Endothelial cell of umbilical vein (primary cell): ENCODE data around the gene EML4. TPM values are rescaled to one million over a fixed set of nuclear protein-coding genes. Genes with fewer than 3 reads are reported as not detected.

Source experiments
- BruUV-seq: library from RNA; stranded (reverse); fragments of 400-500 nt; replicated peaks from 2 replicates; lab custom pipeline; 2021; lab: Mats Ljungman, UMichigan
- CTCF ChIA-PET: fragments of 300-600, 350-600 bp; sonication (Branson Sonifier 250); formaldehyde crosslinking; loops from one replicate; lab custom pipeline; 2021; ENCODE audit warnings: antibody characterized with exemption, inconsistent platforms; lab: Charles Lee
- POLR2A ChIA-PET: fragments of 300-600, 350-600 bp; sonication (Branson Sonifier 250); formaldehyde crosslinking; loops from one replicate; lab custom pipeline; 2021; ENCODE audit warnings: antibody characterized with exemption, inconsistent platforms; lab: Charles Lee
- DNase-seq: peaks from one replicate; pipeline ENCODE4 v3.0.0-alpha.2; 2011; ENCODE audit warnings: low read depth, low spot score
- FAIRE-seq: peaks from 2 replicates; lab custom pipeline; 2011; peaks lifted over from hg19 to GRCh38; lab: Jason Lieb, UNC
- H2AFZ ChIP-seq: 2 replicates; pipeline ENCODE4 v1.6.0; 2012; ENCODE audit warnings: low read depth, low read length, control low read depth, inconsistent platforms
- H3K27ac ChIP-seq: 2 replicates; pipeline ENCODE4 v1.5.1; 2011; ENCODE audit warnings: low read depth, mild to moderate bottlenecking, control low read depth, low read length, moderate library complexity; ENCODE audit not compliant: insufficient read depth
- H3K27me3 ChIP-seq, 2 experiments: 2 replicates each; pipeline versions ENCODE4 v1.6.0 to v1.6.1; 2011; ENCODE audit warnings: low read length in 2 of 2, mixed read lengths in 1 of 2; ENCODE audit not compliant: control insufficient read depth in 2 of 2, insufficient read depth in 2 of 2
- H3K36me3 ChIP-seq, 2 experiments: 2 replicates in 1 of 2; 3 replicates in 1 of 2; pipeline ENCODE4 v1.5.1; 2011; ENCODE audit warnings: low read length in 2 of 2, mild to moderate bottlenecking in 1 of 2, moderate library complexity in 1 of 2; ENCODE audit not compliant: control insufficient read depth in 2 of 2, insufficient read depth in 2 of 2; ENCODE audit errors: extremely low read depth in 1 of 2
- H3K4me1 ChIP-seq: 3 replicates; pipeline ENCODE4 v1.5.1; 2011; ENCODE audit warnings: mild to moderate bottlenecking, low read length; ENCODE audit not compliant: control insufficient read depth, insufficient read depth; ENCODE audit errors: extremely low read depth
- H3K4me2 ChIP-seq: 2 replicates; pipeline ENCODE4 v1.6.1; 2011; ENCODE audit warnings: low read length, control low read depth, mixed read lengths; ENCODE audit not compliant: insufficient read depth
- H3K4me3 ChIP-seq, 3 experiments: fragments of 200-600 bp in 1 of 3; sonication (generic), shearing (Covaris generic) in 1 of 3; replicated peaks in 1 of 3; 2 replicates each; pipeline ENCODE4 v1.5.1; 2011 to 2016; ENCODE audit warnings: control low read depth in 3 of 3, low read length in 3 of 3, mild to moderate bottlenecking in 2 of 3, inconsistent platforms in 1 of 3, low read depth in 1 of 3, moderate library complexity in 1 of 3; ENCODE audit not compliant: insufficient read depth in 1 of 3
- H3K79me2 ChIP-seq: 2 replicates; pipeline ENCODE4 v1.6.0; 2012; ENCODE audit warnings: low read length, inconsistent platforms; ENCODE audit not compliant: control insufficient read depth, insufficient read depth
- H3K9ac ChIP-seq: replicated peaks from 2 replicates; pipeline ENCODE3; 2011; ENCODE audit warnings: low read length, control low read depth; ENCODE audit not compliant: insufficient read depth; ENCODE audit errors: extremely low read depth
- H3K9me1 ChIP-seq: replicated peaks from 3 replicates; pipeline ENCODE4 v1.6.0; 2011; ENCODE audit warnings: mild to moderate bottlenecking, low read length; ENCODE audit not compliant: control insufficient read depth, insufficient read depth; ENCODE audit errors: extremely low read depth
- H3K9me3 ChIP-seq: replicated peaks from 2 replicates; pipeline ENCODE4 v1.5.1; 2012; ENCODE audit warnings: low read length, inconsistent platforms; ENCODE audit not compliant: control insufficient read depth, insufficient read depth
- H4K20me1 ChIP-seq: replicated peaks from 2 replicates; pipeline ENCODE3; 2011; ENCODE audit warnings: mild to moderate bottlenecking, low read length; ENCODE audit not compliant: control insufficient read depth, insufficient read depth; ENCODE audit errors: extremely low read depth
- CTCF ChIP-seq, 2 donors: IDR thresholded peaks; 1 replicate in 1 of 2; 2 replicates in 1 of 2; pipeline ENCODE4 v1.5.1; 2011; ENCODE audit warnings: low read length in 2 of 2, mild to moderate bottlenecking in 2 of 2, moderate library complexity in 2 of 2, control low read depth in 1 of 2, inconsistent platforms in 1 of 2, low read depth in 1 of 2; ENCODE audit not compliant: insufficient read depth in 1 of 2; ENCODE audit errors: extremely low read depth in 1 of 2
- EZH2 ChIP-seq: IDR thresholded peaks from 2 replicates; pipeline ENCODE4 v1.6.1; 2012; ENCODE audit warnings: borderline replicate concordance, low read depth, mild to moderate bottlenecking, moderate library complexity, low read length, inconsistent platforms; ENCODE audit not compliant: severe bottlenecking
- FOS ChIP-seq: IDR thresholded peaks from 2 replicates; pipeline ENCODE4 v1.6.1; 2011; ENCODE audit warnings: mild to moderate bottlenecking, low read length, moderate library complexity, borderline replicate concordance; ENCODE audit not compliant: insufficient read depth
- GATA2 ChIP-seq: IDR thresholded peaks from 2 replicates; pipeline ENCODE4 v1.7.0; 2011; ENCODE audit warnings: low read depth, mild to moderate bottlenecking, moderate library complexity, mixed read lengths, low read length; ENCODE audit not compliant: insufficient read length, insufficient read depth
- MYC ChIP-seq: IDR thresholded peaks from one replicate; pipeline ENCODE4 v1.6.1; 2011; ENCODE audit warnings: mild to moderate bottlenecking, low read depth, low read length
- POLR2A ChIP-seq: IDR thresholded peaks from 2 replicates; pipeline ENCODE4 v1.6.1; 2012; ENCODE audit warnings: low read depth, mild to moderate bottlenecking, control low read depth, low read length
- dilution Hi-C: fragments of 300-500 bp; cut with MboI; formaldehyde crosslinking; loops from one replicate; pipeline ENCODE4 v1.15.0; 2019; ENCODE audit warnings: low sequenced_read_pairs; ENCODE audit not compliant: extremely low pct_ligation_motif_present
- intact Hi-C: fragments of 100-400 bp; cut with micrococcal nuclease; formaldehyde crosslinking; loops from one replicate; pipeline ENCODE4 v1.10.0; 2022
- polyA plus RNA-seq, 4 experiments: library from polyadenylated mRNA; depleted of rRNA in 3 of 4; stranded (reverse) in 3 of 4; unstranded in 1 of 4; fragments of >200 nt; gene quantifications; 2 replicates each; pipeline versions ENCODE4 v1.2.1 to v1.2.3, GENCODE V29; 2011 to 2012; ENCODE audit warnings: missing spikeins in 1 of 4
- total RNA-seq: library from RNA; stranded (reverse); gene quantifications from 2 replicates; pipeline ENCODE4 v1.2.3, GENCODE V29; 2021

EML4 gene
- total and polyA plus RNA-seq, 2 donors (not counting 3 experiments of a cell fraction or from before 2014, with no cell fraction given) = 13.3 to 32.0 TPM

GRCh38 chr2:42328923-42329322 lies 159.8 kb downstream of the EML4 start:
- Histone ChIP-seq H3K4me2 (no peak overlapping the region), H3K9ac (no peak overlapping the region), H3K27me3 (no peaks in the 10 kb centered on the region), H3K79me2 (no peaks in the 10 kb centered on the region), H3K9me1 (no peaks in the 10 kb centered on the region), H2AFZ (no peak overlapping the region), H3K4me3 (no peak overlapping the region), H4K20me1 (no peaks in the 10 kb centered on the region), H3K36me3 (peaks cover 2 to 4% of the 10 kb centered on the region in 2 experiments), H3K27ac (no peak overlapping the region), H3K9me3 (no peaks in the 10 kb centered on the region), H3K4me1 (no peaks in the 10 kb centered on the region)
- DNase-seq (no peak), FAIRE-seq (no peak)
- ChIA-PET POLR2A (no interaction called here), CTCF (interaction anchor here (0.9 to 6.0 kb wide), 48 partner anchors 9 to 475 kb away, joined by 3 to 369 read pairs (median 5); no protein-coding TSS in a partner anchor)
- intact Hi-C loops (loop anchor here (1.0 to 5.0 kb wide), 4 partner anchors 32 to 477 kb away; partner anchors contain the start of gene COX7A2L), dilution Hi-C loops (no loop called here)
- BruUV-seq = no TSS peak
- no peak for TF ChIP-seq MYC
- TF ChIP-seq POLR2A = no peak
- TF ChIP-seq CTCF (IDR thresholded peaks at IDR 0.05; ENCODE audit: extremely low read depth in 1 of 2, insufficient read depth in 1 of 2, low read depth in 1 of 2, low read length in 2 of 2) = no peak
- TF ChIP-seq FOS = no peak
- TF ChIP-seq GATA2 = no peak
- no peak for TF ChIP-seq EZH2
